ENCODE measurements around the gene SORBS1. TPM values are rescaled to one million over a fixed set of nuclear protein-coding genes. Genes with fewer than 3 reads are reported as not detected.

SORBS1 gene
- total and polyA plus RNA-seq, 9 of the 15 experiments (the other 6 are each of a cell fraction or from before 2014, with no cell fraction given): 2.0 to 13.3 (median 6.5) TPM

- CTCF ChIA-PET (ENCODE audit: low intra/inter-chr PET ratio): no interaction called here
- no peak overlapping the region for H2AFZ ChIP-seq (ENCODE audit: low read depth, low read length)
- H3K4me3 ChIP-seq: no peak overlapping the region
- no peak overlapping the region for H3K9ac ChIP-seq (ENCODE audit: insufficient read depth in 1 of 2, low read depth in 2 of 2, low read length in 2 of 2)
- H3K27ac ChIP-seq (ENCODE audit: extremely low read depth, low read depth, low read length): no peak overlapping the region; the same call in 2 of the 3 replicates
- ATAC-seq (no peak), FAIRE-seq (no peak), DNase-seq (ENCODE audit: extremely low read depth in 1 of 4, low spot score in 3 of 4) (no peak)
- no peaks in the 10 kb centered on the region for H3K9me3 ChIP-seq (replicated peaks; ENCODE audit: control insufficient read depth, insufficient read depth, low read depth, low read length)
- no TSS peak for BruUV-seq (replicated peaks)
- H3K79me2 ChIP-seq (ENCODE audit: control insufficient read depth, insufficient read depth, low read length): no peaks in the 10 kb centered on the region
- POLR2A ChIA-PET: interaction anchor here (0.6 to 1.6 kb wide), 2 partner anchors 12 to 180 kb away, joined by 3 to 5 read pairs; no protein-coding TSS in a partner anchor
- in situ Hi-C loops (cut with MboI) (no loop called here), intact Hi-C loops (cut with micrococcal nuclease) (loop anchor here (5.0 kb wide), 2 partner anchors 34 to 54 kb away; no protein-coding TSS in a partner anchor)
- 16% methylated on average over 3 of the region's 5 CpGs for WGBS (ENCODE audit: insufficient coverage, low coverage, missing lambda C conversion rate)
- H3K36me3 ChIP-seq (ENCODE audit: control insufficient read depth, insufficient read depth, low read length): no peaks in the 10 kb centered on the region; the same call in 2 of the 3 replicates
- no peak overlapping the region for H3K4me2 ChIP-seq (ENCODE audit: insufficient read depth, low read length)
- no peaks in the 10 kb centered on the region for H3K9me1 ChIP-seq (ENCODE audit: control insufficient read depth, insufficient read depth, low read length)
- H3K4me1 ChIP-seq (replicated peaks in 1 of 2; ENCODE audit: control insufficient read depth in 2 of 2, insufficient read depth in 2 of 2, low read length in 2 of 2): peaks cover 0 to 20% of the 10 kb centered on the region in 2 experiments; a peak in 4 of 5 replicates
- H3K27me3 ChIP-seq (ENCODE audit: control insufficient read depth in 2 of 2, insufficient read depth in 2 of 2, low read length in 2 of 2): no peaks in the 10 kb centered on the region
- 0 out of 2 replicates have a peak, but pooled peaks cover 9% of the 10 kb centered on the region for H4K20me1 ChIP-seq (replicated peaks; ENCODE audit: control insufficient read depth, insufficient read depth, low read length)
- TF ChIP-seq, protein P1, sequence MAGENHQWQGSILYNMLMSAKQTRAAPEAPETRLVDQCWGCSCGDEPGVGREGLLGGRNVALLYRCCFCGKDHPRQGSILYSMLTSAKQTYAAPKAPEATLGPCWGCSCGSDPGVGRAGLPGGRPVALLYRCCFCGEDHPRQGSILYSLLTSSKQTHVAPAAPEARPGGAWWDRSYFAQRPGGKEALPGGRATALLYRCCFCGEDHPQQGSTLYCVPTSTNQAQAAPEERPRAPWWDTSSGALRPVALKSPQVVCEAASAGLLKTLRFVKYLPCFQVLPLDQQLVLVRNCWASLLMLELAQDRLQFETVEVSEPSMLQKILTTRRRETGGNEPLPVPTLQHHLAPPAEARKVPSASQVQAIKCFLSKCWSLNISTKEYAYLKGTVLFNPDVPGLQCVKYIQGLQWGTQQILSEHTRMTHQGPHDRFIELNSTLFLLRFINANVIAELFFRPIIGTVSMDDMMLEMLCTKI (IDR thresholded peaks at IDR 0.05; ENCODE audit: partially characterized antibody): no peak
- TF ChIP-seq FOXA3 (CRISPR knock-in tag; conservative IDR thresholded peaks at IDR 0.05 in 1 of 2, IDR thresholded peaks at IDR 0.05 in 1 of 2) (no peak), EZH2 (IDR thresholded peaks at IDR 0.05; ENCODE audit: borderline replicate concordance, low read depth, low read length) (no peak), CGGBP1 (CRISPR knock-in tag; IDR thresholded peaks at IDR 0.05) (no peak), STAT5A (IDR thresholded peaks at IDR 0.05; ENCODE audit: borderline replicate concordance, low read length) (no peak), RBM22 (IDR thresholded peaks at IDR 0.05; ENCODE audit: low read depth, low read length, poor library complexity, severe bottlenecking) (no peak), EGR1 (conservative IDR thresholded peaks at IDR 0.05) (no peak)
- TF ChIP-seq, protein P2, sequence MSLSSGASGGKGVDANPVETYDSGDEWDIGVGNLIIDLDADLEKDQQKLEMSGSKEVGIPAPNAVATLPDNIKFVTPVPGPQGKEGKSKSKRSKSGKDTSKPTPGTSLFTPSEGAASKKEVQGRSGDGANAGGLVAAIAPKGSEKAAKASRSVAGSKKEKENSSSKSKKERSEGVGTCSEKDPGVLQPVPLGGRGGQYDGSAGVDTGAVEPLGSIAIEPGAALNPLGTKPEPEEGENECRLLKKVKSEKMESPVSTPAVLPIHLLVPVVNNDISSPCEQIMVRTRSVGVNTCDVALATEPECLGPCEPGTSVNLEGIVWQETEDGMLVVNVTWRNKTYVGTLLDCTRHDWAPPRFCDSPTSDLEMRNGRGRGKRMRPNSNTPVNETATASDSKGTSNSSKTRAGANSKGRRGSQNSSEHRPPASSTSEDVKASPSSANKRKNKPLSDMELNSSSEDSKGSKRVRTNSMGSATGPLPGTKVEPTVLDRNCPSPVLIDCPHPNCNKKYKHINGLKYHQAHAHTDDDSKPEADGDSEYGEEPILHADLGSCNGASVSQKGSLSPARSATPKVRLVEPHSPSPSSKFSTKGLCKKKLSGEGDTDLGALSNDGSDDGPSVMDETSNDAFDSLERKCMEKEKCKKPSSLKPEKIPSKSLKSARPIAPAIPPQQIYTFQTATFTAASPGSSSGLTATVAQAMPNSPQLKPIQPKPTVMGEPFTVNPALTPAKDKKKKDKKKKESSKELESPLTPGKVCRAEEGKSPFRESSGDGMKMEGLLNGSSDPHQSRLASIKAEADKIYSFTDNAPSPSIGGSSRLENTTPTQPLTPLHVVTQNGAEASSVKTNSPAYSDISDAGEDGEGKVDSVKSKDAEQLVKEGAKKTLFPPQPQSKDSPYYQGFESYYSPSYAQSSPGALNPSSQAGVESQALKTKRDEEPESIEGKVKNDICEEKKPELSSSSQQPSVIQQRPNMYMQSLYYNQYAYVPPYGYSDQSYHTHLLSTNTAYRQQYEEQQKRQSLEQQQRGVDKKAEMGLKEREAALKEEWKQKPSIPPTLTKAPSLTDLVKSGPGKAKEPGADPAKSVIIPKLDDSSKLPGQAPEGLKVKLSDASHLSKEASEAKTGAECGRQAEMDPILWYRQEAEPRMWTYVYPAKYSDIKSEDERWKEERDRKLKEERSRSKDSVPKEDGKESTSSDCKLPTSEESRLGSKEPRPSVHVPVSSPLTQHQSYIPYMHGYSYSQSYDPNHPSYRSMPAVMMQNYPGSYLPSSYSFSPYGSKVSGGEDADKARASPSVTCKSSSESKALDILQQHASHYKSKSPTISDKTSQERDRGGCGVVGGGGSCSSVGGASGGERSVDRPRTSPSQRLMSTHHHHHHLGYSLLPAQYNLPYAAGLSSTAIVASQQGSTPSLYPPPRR (CRISPR knock-in tag; IDR thresholded peaks at IDR 0.05; ENCODE audit: borderline replicate concordance): no peak
- TF ChIP-seq, protein P3, sequence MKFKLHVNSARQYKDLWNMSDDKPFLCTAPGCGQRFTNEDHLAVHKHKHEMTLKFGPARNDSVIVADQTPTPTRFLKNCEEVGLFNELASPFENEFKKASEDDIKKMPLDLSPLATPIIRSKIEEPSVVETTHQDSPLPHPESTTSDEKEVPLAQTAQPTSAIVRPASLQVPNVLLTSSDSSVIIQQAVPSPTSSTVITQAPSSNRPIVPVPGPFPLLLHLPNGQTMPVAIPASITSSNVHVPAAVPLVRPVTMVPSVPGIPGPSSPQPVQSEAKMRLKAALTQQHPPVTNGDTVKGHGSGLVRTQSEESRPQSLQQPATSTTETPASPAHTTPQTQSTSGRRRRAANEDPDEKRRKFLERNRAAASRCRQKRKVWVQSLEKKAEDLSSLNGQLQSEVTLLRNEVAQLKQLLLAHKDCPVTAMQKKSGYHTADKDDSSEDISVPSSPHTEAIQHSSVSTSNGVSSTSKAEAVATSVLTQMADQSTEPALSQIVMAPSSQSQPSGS (CRISPR knock-in tag; IDR thresholded peaks at IDR 0.05): no peak
- TF ChIP-seq, protein P4, sequence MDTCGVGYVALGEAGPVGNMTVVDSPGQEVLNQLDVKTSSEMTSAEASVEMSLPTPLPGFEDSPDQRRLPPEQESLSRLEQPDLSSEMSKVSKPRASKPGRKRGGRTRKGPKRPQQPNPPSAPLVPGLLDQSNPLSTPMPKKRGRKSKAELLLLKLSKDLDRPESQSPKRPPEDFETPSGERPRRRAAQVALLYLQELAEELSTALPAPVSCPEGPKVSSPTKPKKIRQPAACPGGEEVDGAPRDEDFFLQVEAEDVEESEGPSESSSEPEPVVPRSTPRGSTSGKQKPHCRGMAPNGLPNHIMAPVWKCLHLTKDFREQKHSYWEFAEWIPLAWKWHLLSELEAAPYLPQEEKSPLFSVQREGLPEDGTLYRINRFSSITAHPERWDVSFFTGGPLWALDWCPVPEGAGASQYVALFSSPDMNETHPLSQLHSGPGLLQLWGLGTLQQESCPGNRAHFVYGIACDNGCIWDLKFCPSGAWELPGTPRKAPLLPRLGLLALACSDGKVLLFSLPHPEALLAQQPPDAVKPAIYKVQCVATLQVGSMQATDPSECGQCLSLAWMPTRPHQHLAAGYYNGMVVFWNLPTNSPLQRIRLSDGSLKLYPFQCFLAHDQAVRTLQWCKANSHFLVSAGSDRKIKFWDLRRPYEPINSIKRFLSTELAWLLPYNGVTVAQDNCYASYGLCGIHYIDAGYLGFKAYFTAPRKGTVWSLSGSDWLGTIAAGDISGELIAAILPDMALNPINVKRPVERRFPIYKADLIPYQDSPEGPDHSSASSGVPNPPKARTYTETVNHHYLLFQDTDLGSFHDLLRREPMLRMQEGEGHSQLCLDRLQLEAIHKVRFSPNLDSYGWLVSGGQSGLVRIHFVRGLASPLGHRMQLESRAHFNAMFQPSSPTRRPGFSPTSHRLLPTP (IDR thresholded peaks at IDR 0.05; ENCODE audit: borderline replicate concordance, extremely low read depth, insufficient read length): no peak
Measured at GRCh38 chr10:95426482-95426881, 134.7 kb downstream of the SORBS1 start.
